Right hindlimb (tissue), 1 donor: ENCODE data around the gene TMC3.

ENCODE experiments used
- DNase-seq: peaks from one replicate; pipeline ENCODE4 v3.0.0-alpha.2; 2018

The TMC3 gene

GRCh38 chr15:81296673-81297072 is 77.3 kb downstream of the TMC3 start:
- DNase-seq = no peak

- no peak for DNase-seq
Observed at GRCh38 chr15:81296186-81296585, 77.8 kb downstream of the TMC3 start.

- DNase-seq = no peak
Observed at GRCh38 chr15:81295486-81296121, 78.4 kb downstream of the TMC3 start.

GRCh38 chr15:81294516-81294880 is 79.5 kb downstream of the TMC3 start:
- DNase-seq = no peak

- DNase-seq = no peak
Observed at GRCh38 chr15:81293728-81294515, 80.1 kb downstream of the TMC3 start.

GRCh38 chr15:81292523-81293001 is 81.5 kb downstream of the TMC3 start:
- DNase-seq = no peak

GRCh38 chr15:81291916-81292522 is 82.0 kb downstream of the TMC3 start:
- no peak for DNase-seq

- no peak for DNase-seq
Observed at GRCh38 chr15:81289910-81290309, 84.1 kb downstream of the TMC3 start.

- DNase-seq = no peak
Observed at GRCh38 chr15:81288616-81289015, 85.4 kb downstream of the TMC3 start.

- no peak for DNase-seq
Observed at GRCh38 chr15:81288040-81288439, 86.0 kb downstream of the TMC3 start.

GRCh38 chr15:81286621-81287121 is 87.3 kb downstream of the TMC3 start:
- DNase-seq = no peak

GRCh38 chr15:81285461-81285860 is 88.6 kb downstream of the TMC3 start:
- DNase-seq = no peak

GRCh38 chr15:81284256-81285031 is 89.6 kb downstream of the TMC3 start:
- DNase-seq = no peak

GRCh38 chr15:81282911-81283310 is 91.1 kb downstream of the TMC3 start:
- DNase-seq = no peak

- DNase-seq = no peak
Observed at GRCh38 chr15:81282606-81282895, 91.5 kb downstream of the TMC3 start.

GRCh38 chr15:81281766-81282605 is 92.0 kb downstream of the TMC3 start:
- no peak for DNase-seq

- DNase-seq = no peak
Observed at GRCh38 chr15:81281456-81281735, 92.6 kb downstream of the TMC3 start.
